Activated CD4-positive, alpha-beta memory T cell treated with anti-CD3 and anti-CD28 coated beads for 36 hours (primary cell): ENCODE data around the gene MAP3K13. TPM values are rescaled to one million over a fixed set of nuclear protein-coding genes. Genes with fewer than 3 reads are reported as not detected.

Experiments used
- CTCF ChIA-PET: fragments of 350-600 bp; sonication (Branson Sonifier 250); formaldehyde crosslinking; loops from one replicate; lab custom pipeline; 2021; ENCODE audit warnings: antibody characterized with exemption, inconsistent platforms; lab: Charles Lee
- POLR2A ChIA-PET: fragments of 350-600 bp; sonication (Branson Sonifier 250); formaldehyde crosslinking; loops from one replicate; lab custom pipeline; 2021; ENCODE audit warnings: antibody characterized with exemption; lab: Charles Lee
- DNase-seq: peaks from one replicate; pipeline ENCODE4 v3.0.0-alpha.2; 2020
- H3K27ac Mint-ChIP-seq: one replicate; pipeline ENCODE4 v1.8.0; 2021; ENCODE audit warnings: mixed read lengths
- H3K27me3 Mint-ChIP-seq: one replicate; pipeline ENCODE4 v1.8.0; 2021; ENCODE audit warnings: mixed read lengths
- H3K36me3 Mint-ChIP-seq: one replicate; pipeline ENCODE4 v1.8.0; 2021; ENCODE audit warnings: mixed read lengths
- H3K4me1 Mint-ChIP-seq: one replicate; pipeline ENCODE4 v1.8.0; 2021; ENCODE audit warnings: low read depth, mixed read lengths
- H3K4me3 Mint-ChIP-seq: one replicate; pipeline ENCODE4 v1.8.0; 2021; ENCODE audit warnings: mild to moderate bottlenecking, mixed read lengths
- H3K9me3 Mint-ChIP-seq: one replicate; pipeline ENCODE4 v1.8.0; 2021; ENCODE audit warnings: mixed read lengths
- intact Hi-C: fragments of 100-400 bp; cut with micrococcal nuclease; formaldehyde crosslinking; loops from one replicate; pipeline ENCODE4 v1.15.1; 2023
- total RNA-seq, 2 experiments: library from RNA; stranded (reverse); gene quantifications; one replicate each; pipeline ENCODE4 v1.2.3, GENCODE V29; 2021

MAP3K13 gene
- total RNA-seq, 2 experiments from 2014 or later, result 10.6 to 12.4 TPM

DNA sequence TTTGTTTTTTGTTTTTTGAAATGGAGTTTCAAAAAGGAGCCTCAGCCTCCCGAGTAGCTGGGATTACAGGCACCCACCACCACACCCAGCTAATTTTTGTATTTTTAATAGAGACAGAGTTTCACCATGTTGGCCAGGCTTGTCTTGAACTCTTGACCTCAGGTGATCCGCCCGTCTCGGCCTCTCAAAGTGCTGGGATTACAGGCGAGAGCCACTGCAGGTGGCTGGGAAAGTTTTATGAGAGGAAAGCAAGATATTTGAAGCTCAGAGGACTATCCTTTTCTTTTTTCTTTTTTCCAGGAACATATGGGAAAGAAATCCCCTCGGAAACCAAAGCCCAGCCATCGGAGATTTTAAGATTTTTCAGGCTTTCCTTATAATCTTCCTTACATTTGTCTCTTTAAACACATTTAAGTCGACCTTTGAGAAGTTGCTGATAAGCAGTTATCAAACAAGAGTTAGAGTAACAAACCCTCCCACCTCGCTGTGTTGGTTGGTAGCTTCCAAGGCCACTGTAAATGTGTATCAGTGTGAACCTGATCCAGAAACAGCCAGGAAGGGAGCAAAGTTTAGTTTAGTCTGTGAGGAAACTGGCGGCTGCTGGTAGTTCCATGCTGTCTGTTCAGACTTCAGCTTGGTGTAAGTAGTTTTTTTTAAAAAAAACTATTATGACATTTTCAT is 34.5 kb upstream of the MAP3K13 start:
- ChIA-PET CTCF (no interaction called here), POLR2A (no interaction called here)
- Mint-ChIP-seq H3K4me1 (peaks cover 2% of the 10 kb centered on the region), H3K4me3 (no peak overlapping the region), H3K27me3 (no peaks in the 10 kb centered on the region), H3K36me3 (no peaks in the 10 kb centered on the region), H3K27ac (no peak overlapping the region), H3K9me3 (no peaks in the 10 kb centered on the region)
- no peak for DNase-seq
- intact Hi-C loops, result no loop called here

DNA sequence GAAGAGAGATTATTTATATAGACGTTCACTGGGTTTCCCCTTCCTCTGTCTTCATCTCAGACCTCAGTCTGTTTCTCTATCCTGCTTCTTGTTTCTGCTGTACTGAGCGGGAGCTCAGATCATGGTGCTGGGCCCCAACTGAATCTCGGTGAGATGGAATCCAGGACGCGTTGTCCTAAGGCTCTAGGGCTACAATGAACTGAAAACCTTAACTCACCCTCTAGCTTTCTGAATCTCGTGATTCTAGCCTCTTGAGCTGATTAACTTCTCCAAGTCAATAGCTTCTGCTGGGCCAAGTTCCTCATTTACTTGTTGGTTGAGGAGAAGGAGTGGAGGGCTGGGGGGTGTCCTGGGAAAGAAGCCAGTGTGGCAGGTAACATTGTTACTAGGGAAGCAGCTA is 32.7 kb upstream of the MAP3K13 start:
- Mint-ChIP-seq H3K4me1 (peaks cover 2% of the 10 kb centered on the region), H3K9me3 (no peaks in the 10 kb centered on the region), H3K27me3 (peaks cover 1% of the 10 kb centered on the region), H3K36me3 (no peaks in the 10 kb centered on the region), H3K4me3 (no peak overlapping the region), H3K27ac (no peak overlapping the region)
- ChIA-PET CTCF (interaction anchor here (2.0 kb wide), 1 partner anchor 22 kb away, joined by 6 read pairs; no protein-coding TSS in a partner anchor), POLR2A (no interaction called here)
- DNase-seq, result no peak
- intact Hi-C loops, result no loop called here

DNA sequence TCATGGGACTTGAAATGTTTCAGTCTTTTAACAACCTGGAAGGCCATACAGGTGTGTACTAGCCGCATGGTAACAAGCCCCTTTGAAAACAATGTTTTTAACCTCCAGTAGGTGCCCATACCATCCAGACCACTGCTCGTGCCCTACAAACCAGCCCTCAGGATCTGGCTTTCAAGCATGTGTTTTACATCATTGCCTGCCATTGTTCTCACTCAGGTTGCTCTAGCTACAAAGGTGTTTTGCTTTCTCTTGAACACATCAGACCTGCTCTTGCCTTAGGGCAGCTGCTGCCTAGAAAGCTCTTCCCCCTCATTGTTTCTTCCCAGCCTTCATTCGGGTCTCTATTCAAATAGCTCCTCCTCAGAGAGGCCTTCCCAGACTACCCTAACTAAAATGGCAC is 32.3 kb upstream of the MAP3K13 start:
- Mint-ChIP-seq H3K27me3 (peaks cover 1% of the 10 kb centered on the region), H3K4me1 (peaks cover 2% of the 10 kb centered on the region), H3K4me3 (no peak overlapping the region), H3K9me3 (no peaks in the 10 kb centered on the region), H3K36me3 (no peaks in the 10 kb centered on the region), H3K27ac (no peak overlapping the region)
- intact Hi-C loops, result no loop called here
- DNase-seq, result no peak
- POLR2A ChIA-PET, result no interaction called here
- CTCF ChIA-PET, result interaction anchor here (2.0 kb wide), 1 partner anchor 22 kb away, joined by 6 read pairs; no protein-coding TSS in a partner anchor

DNA sequence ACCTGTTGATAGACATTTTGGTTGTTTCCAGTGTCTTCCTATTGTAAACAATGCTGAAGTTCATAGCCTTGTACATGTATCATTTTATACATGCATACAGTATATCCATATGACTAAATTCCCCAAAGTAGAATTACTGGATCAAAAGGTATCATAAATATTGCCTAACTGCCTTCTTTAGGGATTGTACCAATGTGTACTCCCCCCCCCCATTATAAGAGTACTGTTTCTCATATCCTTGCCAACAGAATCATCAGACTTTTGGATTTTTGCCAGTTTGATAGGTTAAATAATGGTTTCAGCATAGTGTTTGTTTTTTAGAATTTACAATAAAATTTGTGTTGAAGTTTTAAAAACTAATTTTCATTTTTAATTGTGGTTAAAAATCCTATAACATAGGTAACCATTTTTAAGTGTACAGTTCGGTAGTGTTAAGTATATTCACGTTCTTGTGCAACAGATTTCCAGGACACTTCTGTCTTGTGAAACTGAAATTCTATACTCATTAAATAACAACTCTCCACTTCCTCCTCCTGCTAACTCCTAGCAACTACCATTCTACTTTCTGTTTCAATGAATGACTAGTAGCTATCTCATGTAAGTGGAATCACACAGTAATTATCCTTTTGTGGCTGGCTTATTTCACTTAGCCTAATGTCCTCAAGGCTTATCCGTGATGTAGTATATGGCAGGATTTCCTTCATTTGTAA is 30.8 kb upstream of the MAP3K13 start:
- intact Hi-C loops, result no loop called here
- Mint-ChIP-seq H3K36me3 (no peaks in the 10 kb centered on the region), H3K4me3 (no peak overlapping the region), H3K4me1 (peaks cover 4% of the 10 kb centered on the region), H3K9me3 (no peaks in the 10 kb centered on the region), H3K27me3 (peaks cover 1% of the 10 kb centered on the region), H3K27ac (no peak overlapping the region)
- ChIA-PET CTCF (interaction anchor here (1.0 kb wide), 1 partner anchor 22 kb away, joined by 3 read pairs; no protein-coding TSS in a partner anchor), POLR2A (no interaction called here)
- DNase-seq, result no peak

DNA sequence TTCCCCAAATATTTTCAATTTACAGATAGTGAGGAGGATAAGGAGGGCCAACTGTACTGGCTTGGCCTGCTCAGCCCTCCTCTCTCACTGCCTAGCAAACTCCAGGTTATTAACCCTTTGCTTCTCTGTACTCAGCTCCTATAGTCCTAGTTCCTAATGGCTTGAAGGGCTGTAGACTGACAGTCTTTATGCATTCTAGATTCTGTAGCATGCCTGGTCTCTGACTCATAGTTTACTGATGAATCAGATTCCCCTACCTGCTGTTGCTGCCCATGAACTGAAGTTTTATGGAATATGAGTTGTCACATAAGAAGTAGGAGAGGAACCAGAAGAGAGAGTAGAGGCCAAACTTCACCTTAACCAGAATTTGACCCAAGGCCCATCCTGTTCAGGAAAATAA is 27.1 kb upstream of the MAP3K13 start:
- peaks cover 3% of the 10 kb centered on the region for H3K27me3 Mint-ChIP-seq
- intact Hi-C loops, result no loop called here
- peaks cover 4% of the 10 kb centered on the region for H3K4me1 Mint-ChIP-seq
- DNase-seq, result no peak
- ChIA-PET POLR2A (no interaction called here), CTCF (no interaction called here)
- no peak overlapping the region for H3K27ac Mint-ChIP-seq
- H3K36me3 Mint-ChIP-seq, result peaks cover 2% of the 10 kb centered on the region
- H3K4me3 Mint-ChIP-seq, result no peak overlapping the region
- no peaks in the 10 kb centered on the region for H3K9me3 Mint-ChIP-seq

DNA sequence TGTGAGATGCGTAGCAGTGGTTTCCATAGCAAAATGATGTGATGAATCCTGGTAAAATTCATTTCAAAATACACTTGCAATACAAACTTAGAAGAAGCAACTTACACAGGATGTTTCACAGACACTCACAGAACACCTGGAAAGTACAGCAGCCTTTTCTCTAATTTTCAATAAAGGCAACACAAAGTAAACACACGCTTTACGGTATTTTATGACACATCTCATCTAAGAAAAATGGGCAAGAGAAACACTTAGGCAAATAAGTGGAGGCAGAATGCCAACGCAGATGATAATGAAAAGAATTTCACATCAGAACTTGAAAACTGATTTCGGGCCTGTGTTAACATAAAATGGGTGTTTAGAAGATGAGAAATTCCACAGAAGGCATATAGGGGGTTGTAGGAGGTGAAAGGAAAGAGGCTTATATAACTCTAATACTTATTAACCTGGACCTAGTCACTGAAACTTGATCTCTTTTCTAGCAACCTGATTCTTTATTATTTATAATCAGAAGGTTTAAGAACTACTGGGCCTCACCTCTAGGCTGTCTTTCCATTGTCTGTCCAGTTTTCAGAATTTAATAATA is 25.6 kb upstream of the MAP3K13 start:
- H3K27ac Mint-ChIP-seq, result no peak overlapping the region
- no peak for DNase-seq
- no peaks in the 10 kb centered on the region for H3K9me3 Mint-ChIP-seq
- ChIA-PET POLR2A (no interaction called here), CTCF (no interaction called here)
- H3K27me3 Mint-ChIP-seq, result peaks cover 3% of the 10 kb centered on the region
- H3K36me3 Mint-ChIP-seq, result peaks cover 2% of the 10 kb centered on the region
- peaks cover 4% of the 10 kb centered on the region for H3K4me1 Mint-ChIP-seq
- H3K4me3 Mint-ChIP-seq, result no peak overlapping the region
- intact Hi-C loops, result no loop called here

DNA sequence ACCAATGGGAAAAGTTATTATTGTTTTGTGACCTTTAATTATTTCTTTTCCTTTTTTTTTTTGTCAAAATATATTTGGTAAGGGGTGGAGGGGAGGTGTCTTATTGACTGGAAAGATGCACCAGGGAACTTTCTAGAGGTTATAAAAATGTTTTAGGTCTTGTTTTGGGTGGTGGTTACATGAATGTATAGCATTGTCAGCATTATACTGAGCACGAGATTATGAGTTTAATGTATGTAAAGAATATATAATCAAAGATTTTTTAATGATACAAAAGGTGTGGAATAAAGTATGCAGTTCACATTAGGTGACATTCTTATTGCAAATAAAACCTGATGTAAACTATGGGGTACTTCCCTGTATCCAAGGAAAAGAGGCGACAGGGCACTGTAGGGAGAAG is 23.0 kb upstream of the MAP3K13 start:
- H3K27ac Mint-ChIP-seq, result no peak overlapping the region
- intact Hi-C loops, result no loop called here
- H3K4me1 Mint-ChIP-seq, result peaks cover 7% of the 10 kb centered on the region
- CTCF ChIA-PET, result no interaction called here
- POLR2A ChIA-PET, result no interaction called here
- DNase-seq, result no peak
- peaks cover 2% of the 10 kb centered on the region for H3K36me3 Mint-ChIP-seq
- H3K27me3 Mint-ChIP-seq, result peaks cover 1% of the 10 kb centered on the region
- no peak overlapping the region for H3K4me3 Mint-ChIP-seq
- no peaks in the 10 kb centered on the region for H3K9me3 Mint-ChIP-seq

DNA sequence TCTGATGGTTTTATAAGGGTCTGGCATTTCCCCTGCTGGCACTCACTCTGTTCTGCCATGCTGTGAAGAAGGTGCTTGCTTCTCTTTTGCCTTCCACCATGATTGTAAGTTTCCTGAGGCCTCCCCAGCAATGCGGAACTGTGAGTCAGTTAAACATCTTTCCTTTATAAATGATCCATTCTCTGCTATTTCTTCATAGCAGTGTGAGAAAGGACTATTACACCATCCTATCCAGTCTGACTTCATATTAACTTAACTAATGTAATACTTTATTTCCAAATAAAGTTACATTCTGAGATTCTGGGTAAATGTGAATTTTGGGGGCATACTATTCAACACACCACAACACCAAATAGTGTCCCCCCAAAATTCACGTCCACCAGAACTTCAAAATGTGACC is 22.2 kb upstream of the MAP3K13 start:
- no peak overlapping the region for H3K27ac Mint-ChIP-seq
- peaks cover 2% of the 10 kb centered on the region for H3K36me3 Mint-ChIP-seq
- intact Hi-C loops, result no loop called here
- peaks cover 7% of the 10 kb centered on the region for H3K4me1 Mint-ChIP-seq
- no peak for DNase-seq
- no peaks in the 10 kb centered on the region for H3K9me3 Mint-ChIP-seq
- no peak overlapping the region for H3K4me3 Mint-ChIP-seq
- POLR2A ChIA-PET, result no interaction called here
- CTCF ChIA-PET, result no interaction called here
- H3K27me3 Mint-ChIP-seq, result peaks cover 1% of the 10 kb centered on the region

DNA sequence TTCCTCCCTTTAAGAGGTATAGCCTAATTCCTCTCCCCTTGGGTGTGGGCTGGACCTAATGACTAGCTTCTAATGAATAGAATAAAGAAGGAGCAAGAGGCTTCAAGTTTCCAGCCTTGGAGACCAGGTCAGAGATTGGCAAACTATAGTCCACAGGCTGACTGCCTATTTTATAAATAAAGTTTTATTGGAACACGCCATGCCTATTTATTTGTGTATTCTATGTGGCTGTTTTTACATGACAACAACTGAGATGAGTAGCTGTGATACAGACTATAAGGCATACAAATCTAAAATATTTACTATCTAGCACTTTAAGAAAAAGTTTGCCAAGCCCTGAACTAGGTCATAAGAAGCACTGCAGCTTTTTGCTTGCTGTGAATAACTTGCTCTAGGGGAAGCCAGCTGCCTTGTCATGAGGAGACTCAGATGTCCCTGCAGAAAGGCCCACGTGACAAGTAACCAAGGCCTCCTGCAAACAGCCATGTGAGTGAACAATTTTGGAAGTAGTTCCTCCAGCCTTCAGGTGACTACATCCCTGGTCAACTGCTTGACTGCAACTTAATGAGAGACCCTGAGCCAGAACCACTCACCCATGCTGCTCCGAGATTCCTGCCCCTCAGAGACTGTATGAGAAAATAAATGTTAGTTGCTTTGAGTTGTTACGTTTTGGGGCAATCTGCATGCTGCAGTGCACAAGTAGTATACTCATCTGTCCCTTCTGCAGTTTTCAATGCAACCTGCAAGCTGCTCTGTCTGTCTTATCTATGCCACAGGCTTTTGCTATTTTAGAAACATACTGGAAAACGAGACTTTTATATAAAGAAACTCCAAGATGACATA is 21.1 kb upstream of the MAP3K13 start:
- no peak overlapping the region for H3K4me3 Mint-ChIP-seq
- peaks cover 5% of the 10 kb centered on the region for H3K4me1 Mint-ChIP-seq
- intact Hi-C loops, result no loop called here
- H3K9me3 Mint-ChIP-seq, result no peaks in the 10 kb centered on the region
- peaks cover 2% of the 10 kb centered on the region for H3K36me3 Mint-ChIP-seq
- CTCF ChIA-PET, result no interaction called here
- DNase-seq, result no peak
- POLR2A ChIA-PET, result no interaction called here
- peaks cover 1% of the 10 kb centered on the region for H3K27me3 Mint-ChIP-seq
- H3K27ac Mint-ChIP-seq, result no peak overlapping the region

DNA sequence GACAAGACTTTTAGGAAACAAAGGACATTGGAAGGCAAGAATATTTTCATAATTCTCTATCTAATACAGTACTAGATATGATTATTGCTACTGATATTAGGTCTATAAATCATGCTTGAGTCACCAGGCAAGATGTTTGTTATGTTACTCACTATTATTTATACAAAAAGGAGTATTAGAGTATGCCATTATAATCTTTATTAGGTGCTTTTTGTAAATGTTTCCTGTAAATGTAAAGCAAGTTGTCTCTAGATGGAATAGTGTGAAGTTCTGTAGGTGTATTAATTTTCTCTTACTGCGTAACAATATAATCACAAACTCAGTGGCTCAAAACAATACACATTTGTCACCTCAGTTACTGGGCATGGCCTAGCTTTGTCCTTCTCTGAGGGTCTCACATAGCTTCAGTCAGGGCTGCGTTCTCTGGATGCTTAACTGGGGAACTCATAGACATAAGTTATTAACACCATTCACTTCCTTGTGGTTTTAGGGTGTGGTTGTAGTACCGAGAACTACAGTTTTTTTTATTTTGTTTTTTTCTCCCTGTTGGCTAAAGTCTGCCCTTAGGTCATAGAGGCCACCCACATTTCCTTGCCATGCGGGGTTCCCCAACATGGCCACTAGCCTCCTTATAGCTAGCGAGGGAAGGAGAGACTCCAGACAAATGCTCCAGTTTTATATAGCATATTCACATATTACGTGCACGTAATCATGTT is 20.3 kb upstream of the MAP3K13 start:
- intact Hi-C loops, result no loop called here
- Mint-ChIP-seq H3K36me3 (no peaks in the 10 kb centered on the region), H3K27ac (no peak overlapping the region), H3K4me1 (peaks cover 5% of the 10 kb centered on the region), H3K27me3 (no peaks in the 10 kb centered on the region), H3K4me3 (no peak overlapping the region), H3K9me3 (no peaks in the 10 kb centered on the region)
- DNase-seq, result no peak
- CTCF ChIA-PET, result no interaction called here
- POLR2A ChIA-PET, result no interaction called here

DNA sequence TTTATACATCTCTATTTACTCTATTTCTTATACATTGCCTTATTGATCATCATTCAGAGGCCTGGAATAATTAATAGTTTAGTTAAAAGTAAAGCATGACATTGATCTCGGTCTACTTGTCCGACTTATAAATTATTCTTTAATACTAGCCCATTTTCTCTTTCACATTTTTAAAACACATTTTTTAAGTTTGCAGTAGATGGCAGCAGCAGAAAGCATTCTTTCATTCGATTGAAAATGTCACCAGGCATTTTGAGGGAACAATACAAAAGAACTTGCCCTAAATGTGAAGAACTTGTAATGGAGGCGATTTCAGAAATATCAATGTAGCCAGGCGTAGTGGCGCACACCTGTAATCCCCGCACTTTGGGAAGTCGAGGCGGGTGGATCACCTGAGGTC is 15.5 kb upstream of the MAP3K13 start:
- Mint-ChIP-seq H3K36me3 (no peaks in the 10 kb centered on the region), H3K4me1 (peaks cover 5% of the 10 kb centered on the region), H3K27me3 (no peaks in the 10 kb centered on the region), H3K9me3 (peaks cover 2% of the 10 kb centered on the region), H3K27ac (no peak overlapping the region), H3K4me3 (no peak overlapping the region)
- CTCF ChIA-PET, result no interaction called here
- intact Hi-C loops, result no loop called here
- DNase-seq, result no peak
- POLR2A ChIA-PET, result no interaction called here
